NCI-H82 treated with DMSO at 0.1 percent for 48 hours (cell line): Measurements from ENCODE around the gene DFFB.

Experiments
- DNase-seq: peaks from one replicate; lab custom pipeline; 2025; ENCODE audit not compliant: unreplicated experiment; lab: John Stamatoyannopoulos, UW

Gene DFFB

DNA sequence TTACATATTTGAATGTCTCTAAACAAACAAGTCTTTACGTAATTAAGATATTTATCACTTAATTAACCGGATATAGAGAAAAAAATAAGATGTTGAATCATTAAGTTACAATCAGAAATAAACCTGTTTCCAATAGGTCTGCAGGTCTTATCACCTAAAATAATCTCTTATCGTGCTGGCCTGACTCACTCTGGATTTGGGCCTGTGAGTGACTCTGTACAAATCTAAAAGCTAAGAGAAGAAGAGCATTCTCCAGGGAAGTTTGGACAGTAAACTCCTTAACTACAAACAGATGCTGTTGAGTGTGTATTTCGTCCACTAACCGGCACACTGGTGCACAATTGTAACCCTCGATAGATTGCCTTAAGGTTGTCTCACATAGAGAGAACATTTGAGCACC, 25.6 kb upstream of the DFFB start:
- no peak for DNase-seq

DNA sequence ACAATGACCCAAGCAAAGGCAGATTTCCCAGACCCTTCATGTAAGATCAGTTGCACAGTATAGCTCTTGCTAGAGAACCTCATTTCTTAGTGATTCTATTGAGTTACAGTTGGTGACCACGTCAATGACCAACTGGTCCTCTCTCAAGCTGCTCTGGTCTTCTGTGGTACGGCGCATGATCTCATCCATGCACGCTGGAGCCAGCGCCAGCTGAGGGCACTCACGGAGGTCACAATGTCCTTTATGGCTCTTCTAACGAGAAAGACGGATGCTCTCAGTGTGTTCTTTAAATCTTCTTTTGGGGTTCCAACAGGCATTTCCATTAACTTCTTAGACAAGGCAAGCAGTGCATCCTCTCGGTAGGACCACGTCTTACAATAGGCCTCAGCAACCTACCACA, 22.6 kb upstream of the DFFB start:
- DNase-seq: no peak

DNA sequence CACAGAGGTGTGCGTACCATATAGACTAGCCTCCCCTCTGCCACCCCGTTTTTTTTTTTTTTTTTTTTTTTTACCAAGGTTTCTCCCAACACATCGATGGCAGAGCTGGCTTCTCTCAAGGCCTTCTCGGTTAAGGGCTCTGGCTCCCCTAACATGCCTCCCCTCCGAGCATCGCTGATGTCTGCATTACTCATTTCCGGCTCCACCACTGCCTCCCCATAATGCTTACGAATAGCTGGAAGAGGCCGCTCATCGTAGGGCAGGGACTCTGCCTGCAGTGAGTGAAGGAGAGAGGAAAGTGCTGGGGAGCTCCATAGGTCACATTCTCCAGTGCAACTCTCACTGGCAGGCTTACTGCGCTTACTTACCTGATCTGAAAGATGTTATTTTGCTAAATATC, 20.9 kb upstream of the DFFB start:
- DNase-seq: no peak

DNA sequence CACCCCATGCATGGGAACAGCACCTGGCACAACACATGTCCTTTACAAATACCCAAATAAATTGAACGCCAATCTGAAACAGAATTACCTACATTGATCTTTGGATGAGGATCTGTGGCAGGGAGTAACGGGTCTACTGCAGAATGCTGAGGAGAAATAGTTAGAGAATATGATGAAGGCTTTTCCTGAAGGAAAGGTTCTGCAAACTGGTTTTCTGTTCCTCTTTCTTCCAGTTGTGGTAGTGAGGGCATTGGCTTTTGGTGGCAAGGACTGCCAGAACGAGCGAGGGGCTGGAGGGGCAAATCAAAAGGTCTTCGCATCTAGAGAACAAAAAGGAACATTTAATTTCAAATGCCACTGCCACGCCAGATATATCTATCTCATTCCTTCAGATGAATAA, 20.1 kb upstream of the DFFB start:
- DNase-seq: no peak

DNA sequence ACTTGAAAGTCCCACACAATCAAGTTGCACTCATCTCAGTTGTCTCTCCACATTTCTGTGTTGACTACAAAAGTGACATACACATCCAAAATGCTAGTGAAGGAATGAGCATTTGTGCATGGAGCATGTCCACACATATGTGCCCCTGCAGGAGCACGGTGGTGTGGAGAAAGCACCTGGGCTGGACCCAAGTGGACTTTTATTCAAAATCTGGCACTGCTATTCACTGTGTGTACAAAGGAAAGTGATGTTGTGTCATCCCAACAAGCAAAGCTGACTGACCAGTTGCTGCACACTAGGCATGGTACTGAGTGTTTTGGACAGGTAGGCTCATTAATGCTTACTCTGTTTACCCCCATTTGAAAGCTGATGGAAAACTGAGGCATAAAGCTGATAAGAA, 19.6 kb upstream of the DFFB start:
- DNase-seq: no peak

DNA sequence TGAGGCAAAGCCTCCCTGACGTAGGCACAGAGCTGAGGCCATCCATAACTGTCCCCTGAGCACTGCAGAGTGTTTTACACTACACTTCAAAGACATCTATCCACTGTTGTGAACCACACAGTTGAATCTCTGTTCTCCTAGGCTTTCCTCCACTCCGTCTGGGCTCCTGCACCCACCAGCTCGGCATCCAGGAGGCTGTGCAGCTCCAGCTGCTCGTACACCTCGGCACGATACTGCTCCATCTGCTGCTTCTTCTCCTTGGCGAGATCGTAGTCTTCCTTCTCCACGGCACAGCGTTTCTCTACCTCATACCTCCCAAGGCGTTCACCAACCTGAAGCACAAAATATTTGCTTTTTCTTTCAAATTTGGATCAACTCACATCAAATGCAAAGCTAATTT, 18.5 kb upstream of the DFFB start:
- no peak for DNase-seq

DNA sequence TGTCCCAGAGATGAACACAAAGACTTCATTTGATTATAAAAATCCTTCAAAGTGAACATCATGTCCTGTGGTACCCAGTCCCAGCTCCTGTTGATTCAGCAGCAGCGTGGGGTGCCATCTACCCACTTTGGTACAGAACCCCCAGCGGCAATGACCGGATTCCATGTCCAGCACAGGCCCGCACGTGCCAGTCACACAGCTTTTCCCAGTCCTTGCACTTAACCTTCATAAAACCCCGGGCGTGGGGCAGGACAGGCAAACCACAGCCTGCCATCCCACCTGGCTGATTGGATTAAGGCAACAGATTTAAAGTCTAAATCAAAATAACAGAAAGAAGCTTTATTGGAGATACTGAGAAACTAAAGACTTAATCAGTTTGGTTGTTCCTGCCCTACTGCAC, 15.8 kb upstream of the DFFB start:
- DNase-seq: peak; percentile 58

DNA sequence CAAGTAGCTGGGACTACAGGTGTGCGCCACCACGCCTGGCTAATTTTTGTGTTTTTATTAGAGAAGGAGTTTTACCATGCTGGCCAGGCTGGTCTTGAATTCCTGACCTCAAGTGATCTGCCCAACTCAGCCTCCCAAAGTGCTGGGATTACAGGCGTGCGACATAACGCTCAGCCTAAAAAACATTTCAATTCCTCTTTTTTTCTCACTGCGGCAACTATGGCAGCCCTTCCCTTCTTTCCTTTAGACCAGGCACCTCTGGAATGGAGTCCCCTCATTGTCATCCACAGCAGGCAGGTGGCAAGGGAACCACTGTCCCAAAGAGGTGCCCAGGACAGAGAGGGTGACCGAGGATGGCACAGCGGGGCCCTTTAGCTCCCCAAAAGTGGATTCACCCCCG, 14.4 kb upstream of the DFFB start:
- no peak for DNase-seq

DNA sequence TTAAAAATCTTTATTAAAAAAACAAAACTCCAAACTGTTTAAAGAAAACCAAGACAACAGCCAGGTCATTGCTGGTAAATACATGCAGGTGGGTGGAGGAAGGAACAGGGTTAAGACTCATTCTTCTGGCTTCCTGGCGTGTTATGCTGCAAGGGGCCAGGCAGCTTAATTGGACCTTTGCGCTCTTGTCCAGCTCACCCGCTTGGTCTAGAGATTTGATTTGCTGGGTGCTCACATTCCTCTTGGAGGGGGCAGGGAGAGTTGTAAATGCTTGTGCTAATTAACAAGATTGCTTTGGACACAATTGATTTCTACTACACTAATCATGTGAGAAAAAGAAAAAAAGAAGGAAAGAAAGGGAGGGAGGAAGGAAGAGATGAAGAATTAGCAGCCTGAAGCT, 10.7 kb upstream of the DFFB start:
- DNase-seq: no peak

DNA sequence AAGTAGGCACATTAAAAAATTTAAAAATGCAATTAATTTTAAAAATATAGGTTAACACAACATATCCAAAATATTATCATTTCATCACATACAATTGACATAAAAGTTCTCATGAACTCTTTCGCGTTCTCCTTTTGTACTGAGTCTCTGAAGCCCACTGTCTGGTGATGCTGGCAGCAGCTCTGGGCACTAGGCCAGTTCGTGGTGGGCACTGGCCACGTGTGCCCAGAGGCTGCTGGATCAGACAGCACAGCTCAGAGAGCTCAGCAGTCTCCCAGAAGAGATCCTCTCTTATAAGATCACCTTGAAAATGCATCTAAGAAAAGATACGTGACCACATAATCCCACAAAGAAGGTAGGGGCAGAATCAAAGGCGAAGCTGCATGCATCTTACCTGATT, 10.2 kb upstream of the DFFB start:
- DNase-seq: no peak

DNA sequence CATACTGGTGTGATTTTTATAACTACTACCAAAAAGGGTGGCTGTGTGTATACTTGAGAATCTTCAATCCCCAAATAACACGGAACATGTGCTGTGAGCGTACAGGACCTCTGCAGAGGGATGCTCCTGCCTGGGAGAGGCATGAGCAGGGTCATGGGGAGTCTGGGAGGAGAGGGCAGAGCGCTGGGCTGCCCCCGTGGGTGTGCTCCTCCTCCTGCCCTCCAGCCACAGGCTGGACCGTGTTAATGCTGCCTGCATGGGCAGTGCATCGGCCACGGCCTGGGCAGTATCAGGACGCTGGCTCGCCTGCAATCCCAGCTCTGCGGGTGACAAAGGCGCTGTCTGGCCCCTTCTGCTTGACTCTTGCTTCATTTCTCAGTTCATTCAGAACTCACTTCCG, 6.4 kb upstream of the DFFB start:
- no peak for DNase-seq

DNA sequence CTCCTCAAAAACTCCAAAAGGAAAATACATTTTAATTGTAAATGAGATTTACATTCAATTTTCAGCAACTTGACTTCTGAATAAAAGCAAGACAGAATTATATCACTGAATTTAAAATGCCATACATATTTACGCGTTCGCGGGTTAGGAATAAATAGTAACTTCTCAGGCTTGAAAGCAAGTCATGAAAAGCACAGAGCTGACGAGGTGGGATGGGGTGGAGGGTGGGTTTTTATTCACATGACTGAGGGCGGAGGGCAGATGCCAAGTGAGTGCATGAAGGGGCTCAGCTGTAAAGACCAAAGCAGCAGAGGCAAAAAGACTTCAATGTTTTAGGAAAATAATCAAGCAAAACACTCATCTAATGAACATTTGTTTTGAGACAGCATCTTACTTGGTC, 6.0 kb upstream of the DFFB start:
- no peak for DNase-seq

DNA sequence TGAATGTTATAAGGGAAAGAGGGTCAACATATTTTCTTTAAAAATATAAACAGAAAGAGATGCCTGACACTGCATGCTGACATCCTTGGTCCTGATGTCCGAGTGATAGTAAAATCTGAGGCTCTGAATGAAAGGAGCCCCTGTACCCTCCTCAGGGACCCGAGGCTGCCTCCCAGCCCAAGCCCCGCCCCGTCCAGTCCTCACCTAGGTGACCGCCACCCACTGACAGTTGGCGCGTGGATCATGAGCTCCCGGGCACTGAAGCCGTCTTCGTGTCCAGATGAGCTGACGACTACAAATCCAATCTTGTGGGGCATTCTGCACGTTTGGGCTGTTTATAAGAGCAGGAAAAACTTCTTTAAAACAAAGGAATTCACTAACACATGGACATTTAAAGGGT, 5.2 kb upstream of the DFFB start:
- DNase-seq: no peak

DNA sequence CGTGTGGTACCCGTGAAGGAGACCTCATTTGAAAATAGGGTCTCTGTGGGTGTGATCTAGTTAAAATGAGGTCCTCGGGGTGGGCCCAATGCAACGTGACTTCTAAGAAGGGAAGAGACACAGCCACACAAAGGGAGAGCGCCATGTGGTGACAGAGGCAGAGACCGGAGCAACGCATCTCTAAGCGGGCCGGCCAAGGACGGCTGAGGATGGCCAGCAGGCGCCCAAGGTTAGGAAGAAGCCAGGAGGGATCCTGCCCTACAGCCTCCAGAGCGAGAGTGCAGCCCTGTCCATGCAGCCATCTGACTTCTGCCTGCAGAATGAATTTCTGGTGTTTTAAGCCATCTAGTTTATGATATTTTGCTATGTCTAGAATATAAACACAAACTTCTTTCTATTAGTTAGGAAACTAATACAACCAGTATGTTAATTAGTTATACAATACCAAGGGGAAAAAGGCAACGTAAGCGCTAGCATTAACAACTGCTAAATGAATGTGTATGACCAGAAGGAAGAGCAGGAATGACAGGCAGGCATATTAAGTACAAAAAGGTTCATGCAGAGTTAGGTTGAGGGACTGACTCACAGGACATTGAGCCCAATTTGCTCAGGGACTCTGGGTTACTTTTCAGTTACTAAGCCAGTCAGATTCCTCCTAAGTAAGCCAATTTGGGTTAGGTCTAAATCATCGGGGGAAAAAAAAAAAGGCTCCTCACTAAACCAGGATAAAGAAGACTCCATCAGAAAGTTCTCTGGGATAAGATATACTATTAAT, 4.4 kb upstream of the DFFB start:
- no peak for DNase-seq

DNA sequence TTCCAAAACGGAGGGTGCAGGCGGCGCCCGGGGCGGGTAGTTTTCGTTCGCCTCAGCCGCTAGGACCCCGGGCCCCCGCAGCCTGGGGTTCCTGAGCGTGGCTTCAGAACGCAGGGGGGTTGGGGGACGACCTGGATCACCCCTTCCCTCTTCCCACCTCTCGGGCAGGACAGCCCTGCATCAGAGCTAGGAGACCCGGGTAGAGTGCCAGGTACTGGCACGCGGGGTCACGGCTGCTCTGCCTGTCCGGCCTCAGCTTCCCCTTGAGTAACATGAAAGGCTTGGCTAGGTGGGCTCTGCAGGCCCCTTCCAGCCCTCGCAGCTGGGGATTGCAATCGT, 484 bp downstream of the DFFB start:
- DNase-seq: no peak

DNA sequence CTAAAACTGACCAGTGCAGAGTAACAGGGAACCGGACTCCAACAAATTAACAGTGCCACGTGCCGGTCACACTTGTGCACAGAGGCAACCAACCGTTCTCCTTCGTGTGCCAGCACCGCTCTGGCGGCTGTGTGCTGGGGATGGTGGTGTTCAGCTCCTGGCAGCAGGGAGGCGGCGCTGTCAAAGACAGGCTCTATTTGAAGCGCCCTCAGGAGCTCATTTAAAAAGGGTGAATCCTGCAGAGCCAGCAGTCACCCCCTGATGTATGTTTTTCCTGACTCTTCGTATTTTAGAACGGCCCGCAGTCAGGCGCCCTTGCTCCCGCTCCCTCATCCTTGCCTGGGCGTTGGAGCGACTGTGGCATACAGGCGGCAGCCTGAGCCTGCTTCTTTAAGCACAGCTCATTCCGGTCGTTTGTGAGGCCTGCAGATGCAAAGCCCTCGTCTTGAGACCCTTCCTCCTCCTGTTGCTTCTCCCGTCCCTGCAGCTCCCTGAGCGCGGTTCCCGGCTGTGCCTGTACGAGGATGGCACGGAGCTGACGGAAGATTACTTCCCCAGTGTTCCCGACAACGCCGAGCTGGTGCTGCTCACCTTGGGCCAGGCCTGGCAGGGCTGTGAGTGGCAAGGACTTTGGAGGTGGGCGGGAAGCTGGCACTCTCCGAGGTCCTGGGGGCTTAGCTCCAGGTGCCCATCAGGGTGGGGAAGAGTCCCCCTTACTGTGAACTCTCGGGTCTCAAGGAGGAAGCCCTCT, 1.1 kb downstream of the DFFB start:
- no peak for DNase-seq

DNA sequence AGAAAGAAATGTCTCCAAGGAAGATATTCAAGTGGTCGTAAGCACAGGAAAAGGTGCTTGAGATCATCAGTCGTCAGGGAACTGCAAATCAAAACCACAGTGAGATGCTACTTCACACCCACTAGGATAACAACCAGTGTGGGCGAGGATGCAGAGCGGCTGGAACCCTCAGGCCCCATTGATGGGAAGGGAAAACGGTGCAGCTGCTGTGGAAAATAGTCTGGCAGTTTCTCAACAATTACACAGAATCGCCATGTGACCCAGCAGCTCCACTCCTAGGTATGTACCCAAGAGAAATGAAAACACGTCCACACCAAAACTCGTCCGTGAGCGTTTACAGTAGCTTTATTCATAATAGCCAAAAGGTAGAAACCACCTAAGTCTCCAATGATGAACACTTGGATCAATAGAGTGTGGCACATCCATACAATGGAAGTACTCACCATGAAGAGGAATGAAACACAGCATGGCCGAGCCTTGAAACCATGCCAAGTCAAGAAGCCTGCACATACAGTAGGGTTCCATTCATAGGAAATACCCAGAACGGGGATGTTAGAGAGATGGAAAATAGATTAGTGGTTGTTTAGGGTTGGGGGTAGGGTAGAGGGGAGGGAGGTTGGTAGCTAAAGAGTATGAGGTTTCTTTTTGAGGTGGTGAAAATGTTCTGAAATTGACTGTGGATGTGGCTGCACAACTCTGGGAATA, 6.1 kb downstream of the DFFB start:
- no peak for DNase-seq

DNA sequence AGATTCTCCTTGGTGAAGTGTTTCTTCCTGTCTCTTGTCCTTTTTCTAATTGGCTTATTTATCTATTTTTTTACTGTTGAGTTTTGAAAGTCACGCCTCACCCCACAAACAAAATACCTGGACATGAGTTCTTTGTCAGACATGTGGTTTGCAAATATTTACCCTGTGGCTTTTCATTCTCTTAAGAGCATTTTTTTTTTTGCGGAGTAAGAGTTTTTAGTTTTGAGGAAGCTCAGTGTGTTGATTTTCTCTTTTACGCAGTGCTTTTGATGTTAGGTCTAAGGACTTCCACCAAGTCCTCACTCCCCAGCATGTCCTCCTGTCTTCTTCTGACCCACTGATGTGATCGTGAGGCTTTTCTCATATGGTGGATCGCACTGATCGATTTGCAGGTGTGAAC, 7.6 kb downstream of the DFFB start:
- DNase-seq: peak; percentile 48

DNA sequence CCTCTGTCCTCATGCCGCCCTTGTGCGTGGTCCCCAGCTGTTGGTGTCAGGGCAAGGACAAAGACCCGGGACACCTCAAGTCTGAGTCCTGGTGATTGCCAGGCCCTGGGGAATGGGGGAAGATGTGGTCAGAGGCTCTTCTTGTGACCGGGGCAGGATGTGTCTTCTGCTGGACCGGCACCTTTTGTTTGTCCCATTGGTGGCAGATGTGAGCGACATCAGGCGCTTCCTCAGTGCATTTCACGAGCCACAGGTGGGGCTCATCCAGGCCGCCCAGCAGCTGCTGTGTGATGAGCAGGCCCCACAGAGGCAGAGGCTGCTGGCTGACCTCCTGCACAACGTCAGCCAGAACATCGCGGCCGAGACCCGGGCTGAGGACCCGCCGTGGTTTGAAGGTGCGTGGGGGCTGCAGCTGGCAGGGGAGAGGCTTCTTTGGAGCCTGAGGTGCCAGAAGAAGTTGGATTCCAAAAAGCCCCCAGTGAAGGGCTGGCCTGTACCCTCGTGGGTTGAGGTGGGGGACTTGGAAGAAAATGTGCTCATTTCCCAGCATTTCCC, 8.4 kb downstream of the DFFB start:
- no peak for DNase-seq

DNA sequence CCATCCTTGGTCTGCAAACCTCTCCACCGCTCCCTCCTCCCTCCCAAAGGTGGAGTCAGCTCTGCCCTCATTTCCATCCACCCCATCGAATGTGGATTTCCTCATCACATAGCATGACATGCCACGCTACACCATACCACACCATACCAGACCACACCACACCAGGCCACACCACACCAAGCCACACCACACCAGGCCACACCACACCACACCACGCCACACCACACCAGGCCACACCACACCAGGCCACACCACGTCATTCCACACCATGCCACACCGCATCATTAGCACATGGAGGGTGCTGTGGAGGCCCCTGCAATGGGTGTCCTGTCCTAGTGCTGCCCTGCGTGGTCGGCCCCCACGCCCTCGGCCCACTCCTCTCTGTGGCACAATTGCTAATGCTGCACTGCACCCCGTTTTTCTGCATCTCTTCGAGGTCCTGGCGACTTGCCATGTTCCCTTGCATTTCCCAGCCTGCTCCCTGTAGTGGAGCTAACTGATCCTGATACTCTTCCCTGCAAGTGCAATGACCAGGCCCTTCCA, 11.3 kb downstream of the DFFB start:
- DNase-seq: no peak

DNA sequence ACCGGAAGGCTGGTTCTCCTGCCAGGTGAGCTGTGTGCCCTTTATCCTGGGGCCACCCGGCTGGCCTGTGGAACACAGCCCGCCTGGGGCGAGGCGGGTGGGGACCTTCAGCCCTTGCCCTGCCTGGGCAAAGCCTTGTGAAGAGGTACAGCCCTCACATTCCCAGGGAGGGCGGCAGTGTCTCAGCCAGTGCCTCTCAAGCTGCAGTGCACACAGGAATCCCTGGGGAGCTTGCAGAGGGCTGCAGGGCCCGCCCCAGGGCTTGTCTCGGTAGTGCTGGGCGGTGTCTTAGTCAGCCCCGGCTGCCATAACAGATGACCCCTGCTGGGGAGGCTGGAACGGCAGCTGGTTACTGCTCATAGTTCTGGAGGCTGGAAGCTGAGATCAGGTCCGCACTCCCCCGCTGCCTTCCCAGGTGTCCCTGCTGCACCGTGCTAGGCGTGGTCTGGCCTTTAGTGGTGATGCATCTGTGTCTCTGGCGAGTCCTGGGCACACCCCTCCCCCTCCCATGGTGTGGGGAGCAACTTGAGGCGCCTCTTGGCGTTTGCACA, 12.6 kb downstream of the DFFB start:
- peak; percentile 38 for DNase-seq

DNA sequence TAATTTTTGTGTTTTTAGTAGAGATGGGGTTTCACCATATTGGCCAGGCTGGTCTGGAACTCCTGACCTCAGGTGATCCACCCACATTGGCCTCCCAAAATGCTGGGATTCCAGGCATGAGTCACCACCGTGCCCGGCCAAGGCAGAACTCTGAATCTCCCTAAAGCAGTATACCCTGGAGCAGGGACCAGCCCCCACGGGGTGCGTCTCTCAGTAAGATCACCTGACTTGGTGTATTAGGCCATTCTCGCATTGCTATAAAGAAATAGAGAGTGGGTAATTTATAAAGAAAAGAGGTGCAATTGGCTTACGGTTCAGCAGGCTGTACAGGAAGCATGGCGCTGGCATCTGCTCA, 14.2 kb downstream of the DFFB start:
- DNase-seq: no peak
